GM06990 (cell line): ENCODE measurements around the gene AHNAK2.

Experiments used
- DNase-seq: peaks from one replicate; pipeline ENCODE4 v3.0.0-alpha.2; 2011; ENCODE audit not compliant: insufficient read length; ENCODE audit errors: extremely low read depth
- H3K27me3 ChIP-seq: replicated peaks from 2 replicates; pipeline ENCODE4 v1.6.0; 2011; ENCODE audit warnings: low read length; ENCODE audit not compliant: control insufficient read depth, insufficient read depth
- H3K36me3 ChIP-seq: 2 replicates; pipeline ENCODE4 v1.5.1; 2011; ENCODE audit warnings: low read length; ENCODE audit not compliant: control insufficient read depth, insufficient read depth
- H3K4me3 ChIP-seq: replicated peaks from 2 replicates; pipeline ENCODE4 v1.5.1; 2011; ENCODE audit warnings: low read depth, mild to moderate bottlenecking, control low read depth, low read length
- TF ChIP-seq, protein P1 (sequence below): IDR thresholded peaks from 2 replicates; pipeline ENCODE4 v1.5.1; 2011; ENCODE audit warnings: low read length, control low read depth, mild to moderate bottlenecking, inconsistent platforms; ENCODE audit not compliant: insufficient read depth, poor library complexity, severe bottlenecking

Gene AHNAK2

DNA sequence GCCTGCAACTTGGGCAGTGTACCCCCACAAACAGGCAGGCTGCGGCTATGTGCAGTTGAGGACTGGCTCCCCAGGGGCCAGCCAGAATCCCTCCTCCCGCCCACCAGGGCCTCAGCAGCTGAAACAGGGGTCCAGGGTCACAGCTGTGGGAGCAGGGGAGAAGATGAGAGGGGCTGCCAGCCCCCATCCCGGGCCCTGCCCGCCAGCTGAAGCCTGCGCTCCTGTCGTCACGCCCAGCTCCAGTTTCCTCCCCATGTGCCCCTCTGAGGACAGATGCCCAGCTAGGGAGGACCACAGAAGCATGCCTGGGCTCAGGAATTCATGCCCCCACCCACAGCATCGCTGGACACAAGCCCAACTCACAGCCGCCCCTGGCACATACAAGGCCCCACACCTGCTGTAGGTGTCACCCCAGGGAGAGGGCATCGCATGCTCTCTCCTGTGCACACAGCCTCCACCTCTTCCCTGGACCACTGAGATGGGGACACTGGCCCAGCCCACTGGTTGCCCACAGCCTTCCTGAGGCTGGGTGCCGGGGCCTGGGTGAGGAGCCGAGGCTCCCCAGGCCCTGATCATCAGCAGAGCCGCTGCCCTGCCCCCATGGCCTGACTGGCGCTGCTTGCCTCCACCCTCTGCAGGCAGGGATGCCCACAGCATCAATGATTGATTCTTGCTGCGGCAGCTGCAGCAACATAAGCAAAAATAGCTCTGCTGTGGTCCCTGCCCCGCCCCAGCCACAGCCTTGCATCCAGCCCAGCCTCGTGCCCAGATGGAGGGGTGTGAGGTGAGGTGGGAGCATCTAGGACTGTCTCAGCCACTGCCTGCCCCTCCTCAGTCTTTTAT is 3.7 kb upstream of the AHNAK2 start:
- no peak for DNase-seq
- TF ChIP-seq, protein P1, sequence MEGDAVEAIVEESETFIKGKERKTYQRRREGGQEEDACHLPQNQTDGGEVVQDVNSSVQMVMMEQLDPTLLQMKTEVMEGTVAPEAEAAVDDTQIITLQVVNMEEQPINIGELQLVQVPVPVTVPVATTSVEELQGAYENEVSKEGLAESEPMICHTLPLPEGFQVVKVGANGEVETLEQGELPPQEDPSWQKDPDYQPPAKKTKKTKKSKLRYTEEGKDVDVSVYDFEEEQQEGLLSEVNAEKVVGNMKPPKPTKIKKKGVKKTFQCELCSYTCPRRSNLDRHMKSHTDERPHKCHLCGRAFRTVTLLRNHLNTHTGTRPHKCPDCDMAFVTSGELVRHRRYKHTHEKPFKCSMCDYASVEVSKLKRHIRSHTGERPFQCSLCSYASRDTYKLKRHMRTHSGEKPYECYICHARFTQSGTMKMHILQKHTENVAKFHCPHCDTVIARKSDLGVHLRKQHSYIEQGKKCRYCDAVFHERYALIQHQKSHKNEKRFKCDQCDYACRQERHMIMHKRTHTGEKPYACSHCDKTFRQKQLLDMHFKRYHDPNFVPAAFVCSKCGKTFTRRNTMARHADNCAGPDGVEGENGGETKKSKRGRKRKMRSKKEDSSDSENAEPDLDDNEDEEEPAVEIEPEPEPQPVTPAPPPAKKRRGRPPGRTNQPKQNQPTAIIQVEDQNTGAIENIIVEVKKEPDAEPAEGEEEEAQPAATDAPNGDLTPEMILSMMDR = no peak
- Histone ChIP-seq H3K36me3 (no peaks in the 10 kb centered on the region), H3K4me3 (no peak overlapping the region), H3K27me3 (peaks cover 1% of the 10 kb centered on the region; the same call in 1 of the 2 replicates)

DNA sequence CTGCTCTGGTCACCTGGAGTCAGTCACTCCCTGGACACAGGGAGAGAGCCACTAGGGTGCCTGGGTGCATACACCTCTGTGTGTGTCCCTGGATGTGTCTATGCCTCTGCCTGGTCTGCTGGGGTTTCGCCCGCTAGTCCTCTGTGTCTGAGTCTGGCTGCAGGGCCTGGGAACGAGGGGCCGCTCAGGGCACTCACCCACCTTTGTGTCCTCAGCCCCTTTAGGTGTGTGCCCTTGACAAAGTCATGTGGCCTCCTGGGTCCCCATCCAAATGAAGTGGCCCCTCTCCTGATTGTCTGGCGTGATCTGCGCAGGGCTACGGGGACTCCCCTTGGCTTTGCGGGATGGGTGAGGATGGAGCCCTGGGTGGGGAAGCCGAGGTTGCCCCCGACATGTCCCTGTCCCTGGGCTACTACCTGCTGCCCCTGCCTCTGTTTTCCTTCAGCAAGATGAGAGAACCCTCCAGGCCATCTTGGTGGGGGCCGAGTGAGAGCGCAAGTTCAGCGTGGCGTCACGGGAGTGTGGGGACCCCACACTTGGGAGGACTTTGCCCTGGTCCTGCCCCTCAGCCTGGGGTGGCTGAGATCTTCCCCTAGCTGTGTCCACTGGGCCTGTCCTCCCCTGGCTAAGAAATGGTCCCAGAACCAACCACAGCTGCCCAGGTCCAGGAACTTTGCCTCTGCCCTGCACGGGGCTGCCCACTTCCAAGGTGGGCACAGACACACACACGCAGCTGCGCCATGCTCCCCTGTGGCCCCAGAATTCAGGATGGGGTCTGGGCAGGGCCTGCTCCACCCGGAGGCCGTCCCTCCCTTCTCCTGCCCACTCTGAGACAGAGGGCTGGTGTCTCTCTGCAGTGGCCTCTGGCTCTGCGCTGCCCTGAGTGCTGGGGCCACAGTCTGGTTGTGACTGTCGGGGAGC is 2.7 kb upstream of the AHNAK2 start:
- peaks cover 1% of the 10 kb centered on the region; the same call in 1 of the 2 replicates for H3K27me3 ChIP-seq
- no peaks in the 10 kb centered on the region for H3K36me3 ChIP-seq
- no peak for DNase-seq
- TF ChIP-seq, protein P1 = no peak
- no peak overlapping the region for H3K4me3 ChIP-seq

DNA sequence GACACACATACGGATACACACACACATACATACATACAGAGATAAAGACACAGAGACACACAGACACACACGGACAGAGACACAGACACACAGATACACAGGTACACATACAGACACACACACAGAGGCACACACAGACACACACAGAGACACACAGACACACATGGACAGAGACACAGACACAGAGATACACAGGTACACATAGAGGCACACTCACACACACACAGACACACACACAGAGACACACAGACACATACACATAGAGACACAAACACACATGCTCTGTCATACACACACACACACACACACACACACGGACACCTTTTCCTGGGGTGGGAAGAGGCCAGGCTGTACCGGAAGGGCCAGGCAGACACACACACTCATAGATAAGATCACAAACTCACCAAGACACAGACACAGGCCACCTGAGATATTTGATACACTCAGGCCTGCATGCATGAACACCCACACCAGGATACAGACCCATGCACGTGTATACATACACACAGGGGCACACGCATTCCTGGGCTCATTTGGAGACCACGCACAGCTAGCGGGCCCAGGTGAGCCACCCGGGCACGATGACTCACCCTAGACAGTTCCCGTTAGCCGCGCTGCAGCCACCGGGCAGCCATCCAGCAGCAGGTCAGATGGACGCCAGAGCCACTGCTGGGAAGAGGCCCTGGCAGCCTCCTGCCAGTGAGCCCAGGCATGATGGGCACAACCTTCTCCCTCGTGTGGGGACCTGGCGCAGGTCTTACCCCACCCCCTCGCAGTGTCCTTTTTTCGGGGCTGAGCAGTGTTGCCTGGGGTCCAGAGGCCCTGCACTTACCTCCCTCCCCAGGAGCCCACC is 1.8 kb upstream of the AHNAK2 start:
- no peak overlapping the region for H3K4me3 ChIP-seq
- TF ChIP-seq, protein P1 = no peak
- no peaks in the 10 kb centered on the region for H3K36me3 ChIP-seq
- DNase-seq = no peak
- peaks cover 1% of the 10 kb centered on the region; the same call in 1 of the 2 replicates for H3K27me3 ChIP-seq

DNA sequence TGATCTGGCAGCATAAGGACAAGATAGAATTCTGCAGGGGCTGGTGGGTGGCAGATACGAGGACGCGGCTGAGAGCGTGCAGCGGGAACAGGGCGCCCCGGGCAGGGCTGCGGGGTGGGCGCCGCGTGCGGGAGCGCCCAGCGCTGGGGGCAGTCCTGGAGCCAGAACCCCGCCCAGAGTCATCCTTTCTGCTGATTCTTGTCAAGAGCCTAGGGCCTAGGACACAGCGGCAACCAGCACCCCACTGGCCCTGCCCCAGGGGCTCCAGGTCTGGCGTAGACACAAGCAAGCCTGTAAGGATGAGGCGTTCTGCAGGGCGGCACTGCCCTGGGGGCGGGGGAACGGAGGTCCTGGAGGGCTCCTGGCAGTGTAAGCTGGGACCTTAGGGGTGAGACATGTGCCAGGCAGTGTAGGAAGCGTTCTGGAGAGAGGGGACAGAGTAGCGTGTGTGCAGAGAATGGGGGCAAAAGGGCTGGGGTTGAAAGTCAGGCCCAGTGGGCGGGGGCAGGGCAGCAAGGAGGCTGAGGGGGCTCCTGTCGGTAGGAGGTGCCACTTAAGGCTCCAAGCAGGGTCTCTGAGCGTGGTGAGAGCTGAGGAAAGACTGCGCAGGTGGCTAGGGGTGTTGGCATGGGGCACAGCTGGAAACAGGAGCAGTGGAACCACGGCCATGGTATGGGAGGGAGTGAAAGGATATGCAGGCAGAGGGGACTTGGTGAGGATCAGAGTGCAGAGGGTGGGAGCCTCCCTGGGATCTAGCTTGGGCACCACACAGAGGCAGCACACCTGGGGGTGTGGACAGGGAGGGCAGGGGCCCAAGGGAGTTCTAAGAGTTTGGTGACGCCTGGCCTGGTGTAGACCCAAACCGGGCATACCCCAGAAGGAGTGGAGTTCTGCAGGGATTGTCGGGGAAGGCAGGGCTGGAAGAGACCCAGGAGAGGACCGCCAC is 845 bp upstream of the AHNAK2 start:
- Histone ChIP-seq H3K4me3 (no peak overlapping the region), H3K27me3 (peaks cover 1% of the 10 kb centered on the region; the same call in 1 of the 2 replicates)

More for the DNA sequence above, 845 bp upstream of the AHNAK2 start:
- H3K36me3 ChIP-seq = no peaks in the 10 kb centered on the region
- TF ChIP-seq, protein P1 = no peak
- DNase-seq = no peak
